Measurements from ENCODE around the gene CALD1.

- TF ChIP-seq, protein P1, sequence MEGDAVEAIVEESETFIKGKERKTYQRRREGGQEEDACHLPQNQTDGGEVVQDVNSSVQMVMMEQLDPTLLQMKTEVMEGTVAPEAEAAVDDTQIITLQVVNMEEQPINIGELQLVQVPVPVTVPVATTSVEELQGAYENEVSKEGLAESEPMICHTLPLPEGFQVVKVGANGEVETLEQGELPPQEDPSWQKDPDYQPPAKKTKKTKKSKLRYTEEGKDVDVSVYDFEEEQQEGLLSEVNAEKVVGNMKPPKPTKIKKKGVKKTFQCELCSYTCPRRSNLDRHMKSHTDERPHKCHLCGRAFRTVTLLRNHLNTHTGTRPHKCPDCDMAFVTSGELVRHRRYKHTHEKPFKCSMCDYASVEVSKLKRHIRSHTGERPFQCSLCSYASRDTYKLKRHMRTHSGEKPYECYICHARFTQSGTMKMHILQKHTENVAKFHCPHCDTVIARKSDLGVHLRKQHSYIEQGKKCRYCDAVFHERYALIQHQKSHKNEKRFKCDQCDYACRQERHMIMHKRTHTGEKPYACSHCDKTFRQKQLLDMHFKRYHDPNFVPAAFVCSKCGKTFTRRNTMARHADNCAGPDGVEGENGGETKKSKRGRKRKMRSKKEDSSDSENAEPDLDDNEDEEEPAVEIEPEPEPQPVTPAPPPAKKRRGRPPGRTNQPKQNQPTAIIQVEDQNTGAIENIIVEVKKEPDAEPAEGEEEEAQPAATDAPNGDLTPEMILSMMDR (IDR thresholded peaks at IDR 0.05), result no peak
- no peak for TF ChIP-seq POLR2A (IDR thresholded peaks at IDR 0.05)
Observed at GRCh38 chr7:134926396-134926795, 147.0 kb downstream of the CALD1 start.

Measured in uterus (tissue), 2 donors.